Keratinocyte (primary cell): ENCODE results near the gene KANSL1. TPM values are rescaled to one million over a fixed set of nuclear protein-coding genes. Genes with fewer than 3 reads are reported as not detected.

Experiments
- DNase-seq: peaks from one replicate; pipeline ENCODE4 v3.0.0-alpha.2; 2011; ENCODE audit warnings: low read depth, missing footprints, low spot score
- FAIRE-seq: peaks from 2 replicates; lab custom pipeline; 2011; peaks lifted over from hg19 to GRCh38; lab: Jason Lieb, UNC
- H2AFZ ChIP-seq: 2 replicates; pipeline ENCODE4 v1.6.0; 2012; ENCODE audit warnings: low read length, control low read depth, inconsistent platforms; ENCODE audit not compliant: control insufficient read depth
- H3K27ac ChIP-seq: 2 replicates; pipeline ENCODE4 v1.5.1; 2011; ENCODE audit warnings: low read length; ENCODE audit not compliant: control insufficient read depth, insufficient read depth
- H3K27me3 ChIP-seq: 3 replicates; pipeline ENCODE4 v1.6.0; 2011; ENCODE audit warnings: low read length; ENCODE audit not compliant: control insufficient read depth, insufficient read depth; ENCODE audit errors: extremely low read depth
- H3K36me3 ChIP-seq, 2 experiments: 2 replicates in 1 of 2; 3 replicates in 1 of 2; pipeline ENCODE4 v1.5.1; 2011; ENCODE audit warnings: low read length in 2 of 2, mild to moderate bottlenecking in 1 of 2; ENCODE audit not compliant: control insufficient read depth in 2 of 2, insufficient read depth in 2 of 2; ENCODE audit errors: extremely low read depth in 1 of 2
- H3K4me1 ChIP-seq: 3 replicates; pipeline ENCODE4 v1.5.1; 2011; ENCODE audit warnings: low read length; ENCODE audit not compliant: control insufficient read depth, insufficient read depth; ENCODE audit errors: extremely low read depth
- H3K4me2 ChIP-seq: 3 replicates; pipeline ENCODE4 v1.6.0; 2011; ENCODE audit warnings: low read depth, low read length; ENCODE audit not compliant: control insufficient read depth, insufficient read depth; ENCODE audit errors: extremely low read depth
- H3K4me3 ChIP-seq, 3 experiments: fragments of 200-600 bp in 1 of 3; sonication (generic) in 1 of 3; 2 replicates in 2 of 3; 3 replicates in 1 of 3; pipeline ENCODE4 v1.5.1; 2011 to 2016; ENCODE audit warnings: low read length in 3 of 3, mild to moderate bottlenecking in 3 of 3, control low read depth in 2 of 3, inconsistent platforms in 1 of 3, low read depth in 1 of 3, mixed read lengths in 1 of 3, mixed run types in 1 of 3, moderate library complexity in 1 of 3; ENCODE audit not compliant: control insufficient read depth in 2 of 3, insufficient read depth in 2 of 3; ENCODE audit errors: extremely low read depth in 1 of 3
- H3K79me2 ChIP-seq: 2 replicates; pipeline ENCODE4 v1.6.0; 2012; ENCODE audit warnings: low read length; ENCODE audit not compliant: control insufficient read depth, insufficient read depth
- H3K9ac ChIP-seq: 3 replicates; pipeline ENCODE4 v1.6.0; 2011; ENCODE audit warnings: low read length; ENCODE audit not compliant: control insufficient read depth, insufficient read depth; ENCODE audit errors: extremely low read depth
- H3K9me1 ChIP-seq: 3 replicates; pipeline ENCODE4 v1.6.0; 2011; ENCODE audit warnings: low read length; ENCODE audit not compliant: control insufficient read depth, insufficient read depth; ENCODE audit errors: extremely low read depth
- H3K9me3 ChIP-seq: 2 replicates; pipeline ENCODE4 v1.5.1; 2012; ENCODE audit warnings: low read depth, low read length; ENCODE audit not compliant: control insufficient read depth
- H4K20me1 ChIP-seq: 3 replicates; pipeline ENCODE4 v1.6.0; 2011; ENCODE audit warnings: low read length; ENCODE audit not compliant: control insufficient read depth, insufficient read depth; ENCODE audit errors: extremely low read depth
- EZH2 ChIP-seq: IDR thresholded peaks from one replicate; pipeline ENCODE4 v1.6.1; 2012; ENCODE audit warnings: inconsistent platforms, mild to moderate bottlenecking, low read length, moderate library complexity
- dilution Hi-C: fragments of 300-500 bp; cut with MboI; formaldehyde crosslinking; loops from one replicate; pipeline ENCODE4 v1.7.0; 2020; ENCODE audit warnings: low sequenced_read_pairs; ENCODE audit not compliant: extremely low pct_ligation_motif_present
- polyA plus RNA-seq, 5 experiments: library from polyadenylated mRNA; depleted of rRNA in 3 of 5; stranded (reverse) in 3 of 5; stranded (forward) in 1 of 5; unstranded in 1 of 5; fragments of >200 nt; gene quantifications; 1 replicate in 1 of 5; 2 replicates in 3 of 5; 3 replicates in 1 of 5; pipeline versions ENCODE4 v1.2.1 to v1.2.3, GENCODE V29; 2011 to 2012; ENCODE audit warnings: missing spikeins in 2 of 5, low read depth in 1 of 5, low replicate concordance in 1 of 5
- TF ChIP-seq, protein P1 (sequence below), 3 experiments: IDR thresholded peaks in 1 of 3; conservative IDR thresholded peaks in 1 of 3; optimal IDR thresholded peaks in 1 of 3; 2 replicates in 2 of 3; 3 replicates in 1 of 3; pipeline versions ENCODE3 to v1.5.1; 2011; ENCODE audit warnings: low read length in 3 of 3, mild to moderate bottlenecking in 3 of 3, moderate library complexity in 2 of 3, control low read depth in 1 of 3, inconsistent platforms in 1 of 3; ENCODE audit not compliant: insufficient read depth in 2 of 3; ENCODE audit errors: extremely low read depth in 1 of 3

Gene KANSL1
- polyA plus RNA-seq, 1 donor (not counting 4 experiments of a cell fraction or from before 2014, with no cell fraction given): 17.6 TPM

DNA sequence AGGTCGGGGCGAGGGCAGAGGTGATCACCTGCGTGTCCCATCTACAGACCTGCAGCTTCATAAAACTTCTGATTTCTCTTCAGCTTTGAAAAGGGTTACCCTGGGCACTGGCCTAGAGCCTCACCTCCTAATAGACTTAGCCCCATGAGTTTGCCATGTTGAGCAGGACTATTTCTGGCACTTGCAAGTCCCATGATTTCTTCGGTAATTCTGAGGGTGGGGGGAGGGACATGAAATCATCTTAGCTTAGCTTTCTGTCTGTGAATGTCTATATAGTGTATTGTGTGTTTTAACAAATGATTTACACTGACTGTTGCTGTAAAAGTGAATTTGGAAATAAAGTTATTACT, 165.3 kb downstream of the KANSL1 start:
- Histone ChIP-seq H4K20me1 (no peaks in the 10 kb centered on the region), H3K4me1 (no peaks in the 10 kb centered on the region), H3K27ac (no peak overlapping the region), H3K4me2 (no peak overlapping the region), H3K9ac (no peak overlapping the region), H3K36me3 (peaks cover 17 to 24% of the 10 kb centered on the region in 2 experiments), H3K27me3 (no peaks in the 10 kb centered on the region), H3K79me2 (no peaks in the 10 kb centered on the region), H2AFZ (no peak overlapping the region), H3K4me3 (no peak overlapping the region), H3K9me3 (no peaks in the 10 kb centered on the region), H3K9me1 (no peaks in the 10 kb centered on the region)
- dilution Hi-C loops: no loop called here
- TF ChIP-seq, protein P1, sequence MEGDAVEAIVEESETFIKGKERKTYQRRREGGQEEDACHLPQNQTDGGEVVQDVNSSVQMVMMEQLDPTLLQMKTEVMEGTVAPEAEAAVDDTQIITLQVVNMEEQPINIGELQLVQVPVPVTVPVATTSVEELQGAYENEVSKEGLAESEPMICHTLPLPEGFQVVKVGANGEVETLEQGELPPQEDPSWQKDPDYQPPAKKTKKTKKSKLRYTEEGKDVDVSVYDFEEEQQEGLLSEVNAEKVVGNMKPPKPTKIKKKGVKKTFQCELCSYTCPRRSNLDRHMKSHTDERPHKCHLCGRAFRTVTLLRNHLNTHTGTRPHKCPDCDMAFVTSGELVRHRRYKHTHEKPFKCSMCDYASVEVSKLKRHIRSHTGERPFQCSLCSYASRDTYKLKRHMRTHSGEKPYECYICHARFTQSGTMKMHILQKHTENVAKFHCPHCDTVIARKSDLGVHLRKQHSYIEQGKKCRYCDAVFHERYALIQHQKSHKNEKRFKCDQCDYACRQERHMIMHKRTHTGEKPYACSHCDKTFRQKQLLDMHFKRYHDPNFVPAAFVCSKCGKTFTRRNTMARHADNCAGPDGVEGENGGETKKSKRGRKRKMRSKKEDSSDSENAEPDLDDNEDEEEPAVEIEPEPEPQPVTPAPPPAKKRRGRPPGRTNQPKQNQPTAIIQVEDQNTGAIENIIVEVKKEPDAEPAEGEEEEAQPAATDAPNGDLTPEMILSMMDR (optimal IDR thresholded peaks at IDR 0.05 in 1 of 3, IDR thresholded peaks at IDR 0.05 in 1 of 3, conservative IDR thresholded peaks at IDR 0.05 in 1 of 3; ENCODE audit: extremely low read depth in 1 of 3, insufficient read depth in 2 of 3, low read length in 3 of 3): no peak
- no peak for TF ChIP-seq EZH2
- no peak for DNase-seq
- FAIRE-seq: no peak

DNA sequence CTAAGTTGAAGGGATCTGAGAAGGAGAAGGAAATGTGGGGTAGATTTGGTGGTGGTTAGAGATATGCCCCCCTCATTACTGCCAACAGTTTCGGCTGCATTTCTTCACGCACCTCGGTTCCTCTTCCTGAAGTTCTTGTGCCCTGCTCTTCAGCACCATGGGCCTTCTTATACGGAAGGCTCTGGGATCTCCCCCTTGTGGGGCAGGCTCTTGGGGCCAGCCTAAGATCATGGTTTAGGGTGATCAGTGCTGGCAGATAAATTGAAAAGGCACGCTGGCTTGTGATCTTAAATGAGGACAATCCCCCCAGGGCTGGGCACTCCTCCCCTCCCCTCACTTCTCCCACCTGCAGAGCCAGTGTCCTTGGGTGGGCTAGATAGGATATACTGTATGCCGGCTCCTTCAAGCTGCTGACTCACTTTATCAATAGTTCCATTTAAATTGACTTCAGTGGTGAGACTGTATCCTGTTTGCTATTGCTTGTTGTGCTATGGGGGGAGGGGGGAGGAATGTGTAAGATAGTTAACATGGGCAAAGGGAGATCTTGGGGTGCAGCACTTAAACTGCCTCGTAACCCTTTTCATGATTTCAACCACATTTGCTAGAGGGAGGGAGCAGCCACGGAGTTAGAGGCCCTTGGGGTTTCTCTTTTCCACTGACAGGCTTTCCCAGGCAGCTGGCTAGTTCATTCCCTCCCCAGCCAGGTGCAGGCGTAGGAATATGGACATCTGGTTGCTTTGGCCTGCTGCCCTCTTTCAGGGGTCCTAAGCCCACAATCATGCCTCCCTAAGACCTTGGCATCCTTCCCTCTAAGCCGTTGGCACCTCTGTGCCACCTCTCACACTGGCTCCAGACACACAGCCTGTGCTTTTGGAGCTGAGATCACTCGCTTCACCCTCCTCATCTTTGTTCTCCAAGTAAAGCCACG, 165.9 kb downstream of the KANSL1 start:
- Histone ChIP-seq H3K9ac (no peak overlapping the region), H3K4me2 (no peak overlapping the region), H3K4me1 (no peaks in the 10 kb centered on the region), H3K79me2 (no peaks in the 10 kb centered on the region), H3K36me3 (peaks cover 13 to 21% of the 10 kb centered on the region in 2 experiments), H2AFZ (no peak overlapping the region), H3K9me3 (no peaks in the 10 kb centered on the region), H3K27ac (no peak overlapping the region), H4K20me1 (no peaks in the 10 kb centered on the region), H3K4me3 (no peak overlapping the region), H3K27me3 (no peaks in the 10 kb centered on the region), H3K9me1 (no peaks in the 10 kb centered on the region)
- FAIRE-seq: no peak
- no peak for DNase-seq
- dilution Hi-C loops: no loop called here
- TF ChIP-seq, protein P1 (optimal IDR thresholded peaks at IDR 0.05 in 1 of 3, IDR thresholded peaks at IDR 0.05 in 1 of 3, conservative IDR thresholded peaks at IDR 0.05 in 1 of 3; ENCODE audit: extremely low read depth in 1 of 3, insufficient read depth in 2 of 3, low read length in 3 of 3): no peak
- no peak for TF ChIP-seq EZH2
